Stimulated activated CD4-positive, alpha-beta T cell treated with anti-CD3 and anti-CD28 coated beads, TNF-alpha, amount 100 ng/mL, for 24 hours (primary cell): ENCODE data around the gene XRCC4.
"Not testable (repeated sequence)": the region's sequence is repeated elsewhere in the genome, so short reads cannot be mapped to it uniquely, and the experiment has no call there.

ENCODE experiments used
- DNase-seq, 3 experiments: peaks; one replicate each; pipeline ENCODE4 v3.0.0-alpha.2; 2020; ENCODE audit warnings: low read depth in 3 of 3

The XRCC4 gene

GRCh38 chr5:83348281-83348780 lies 271.0 kb downstream of the XRCC4 start:
- no peak for DNase-seq

GRCh38 chr5:83353231-83353630 lies 275.9 kb downstream of the XRCC4 start:
- DNase-seq: no peak

GRCh38 chr5:83353774-83354173 lies 276.4 kb downstream of the XRCC4 start:
- DNase-seq: no peak

- DNase-seq: no peak
Observed at GRCh38 chr5:83354958-83355357, 277.6 kb downstream of the XRCC4 start.

- not testable (repeated sequence) for DNase-seq
Observed at GRCh38 chr5:83355482-83356014, 278.2 kb downstream of the XRCC4 start.

- no peak for DNase-seq
Observed at GRCh38 chr5:83357621-83358231, 280.4 kb downstream of the XRCC4 start.

GRCh38 chr5:83360573-83360972 lies 283.2 kb downstream of the XRCC4 start:
- DNase-seq: no peak

GRCh38 chr5:83362526-83362925 lies 285.2 kb downstream of the XRCC4 start:
- no peak for DNase-seq

GRCh38 chr5:83363111-83363885 lies 286.0 kb downstream of the XRCC4 start:
- DNase-seq: no peak

GRCh38 chr5:83363886-83364275 lies 286.5 kb downstream of the XRCC4 start:
- DNase-seq: no peak

- no peak for DNase-seq
Observed at GRCh38 chr5:83364312-83365299, 287.3 kb downstream of the XRCC4 start.

GRCh38 chr5:83368319-83368718 lies 291.0 kb downstream of the XRCC4 start:
- no peak for DNase-seq

- DNase-seq: no peak
Observed at GRCh38 chr5:83368835-83369234, 291.5 kb downstream of the XRCC4 start.

GRCh38 chr5:83370957-83371356 lies 293.6 kb downstream of the XRCC4 start:
- DNase-seq: no peak

- no peak for DNase-seq
Observed at GRCh38 chr5:83371726-83372125, 294.4 kb downstream of the XRCC4 start.

GRCh38 chr5:83374547-83374946 lies 297.2 kb downstream of the XRCC4 start:
- no peak for DNase-seq

- DNase-seq: no peak
Observed at GRCh38 chr5:83375049-83375745, 297.9 kb downstream of the XRCC4 start.

- DNase-seq: no peak
Observed at GRCh38 chr5:83376461-83376860, 299.1 kb downstream of the XRCC4 start.

GRCh38 chr5:83377131-83377865 lies 300.0 kb downstream of the XRCC4 start:
- DNase-seq: no peak

GRCh38 chr5:83378624-83379289 lies 301.4 kb downstream of the XRCC4 start:
- DNase-seq: no peak
